Cardiac muscle cell (in vitro differentiated cells and primary cell): ENCODE results near the gene ADRM1. TPM values are rescaled to one million over a fixed set of nuclear protein-coding genes. Genes with fewer than 3 reads are reported as not detected.

Experiments
- DNase-seq, 2 donors: peaks; one replicate each; pipeline versions ENCODE4 v3.0.0 to v3.0.0-alpha.2; 2010 to 2017; ENCODE audit warnings: low read depth in 1 of 2, low spot score in 1 of 2
- H3K27ac ChIP-seq: fragments of 200-600 bp; sonication (generic); 2 replicates; pipeline ENCODE4 v1.5.1; 2016
- H3K27me3 ChIP-seq: fragments of 200-600 bp; sonication (generic); 2 replicates; pipeline ENCODE4 v1.6.0; 2016; ENCODE audit warnings: control low read depth
- H3K36me3 ChIP-seq: fragments of 200-600 bp; sonication (generic); 2 replicates; pipeline ENCODE4 v1.5.1; 2016; ENCODE audit warnings: control low read depth
- H3K4me1 ChIP-seq: fragments of 200-600 bp; sonication (generic); 2 replicates; pipeline ENCODE4 v1.8.1; 2017; ENCODE audit warnings: low read depth, mild to moderate bottlenecking, mixed run types
- H3K4me3 ChIP-seq: fragments of 200-600 bp; sonication (generic); 2 replicates; pipeline ENCODE4 v1.5.1; 2016; ENCODE audit warnings: mild to moderate bottlenecking
- H3K9me3 ChIP-seq: fragments of 200-600 bp; sonication (generic); 2 replicates; pipeline ENCODE4 v1.5.1; 2017; ENCODE audit warnings: low read depth, mild to moderate bottlenecking, control low read depth
- CTCF ChIP-seq: IDR thresholded peaks from 2 replicates; pipeline ENCODE4 v1.5.1; 2012; ENCODE audit warnings: low read depth, mild to moderate bottlenecking, low read length
- polyA plus RNA-seq: library from polyadenylated mRNA; unstranded; fragments of >200 nt; fragmentation: Nextera tagmentation; extraction: Ambion mirVana; gene quantifications from 2 replicates; pipeline ENCODE4 v1.2.1, GENCODE V29; 2016
- total RNA-seq: library from RNA; depleted of rRNA; stranded (reverse); fragments of >200 nt; gene quantifications from 2 replicates; pipeline ENCODE4 v1.2.3, GENCODE V29; 2016

The ADRM1 gene
- total and polyA plus RNA-seq, 2 experiments from 2014 or later, result 128 to 160 TPM

GRCh38 chr20:62321521-62321948 lies 18.7 kb downstream of the ADRM1 start:
- Histone ChIP-seq H3K4me1 (no peaks in the 10 kb centered on the region), H3K27ac (no peak overlapping the region), H3K27me3 (no peaks in the 10 kb centered on the region), H3K4me3 (no peak overlapping the region), H3K9me3 (no peaks in the 10 kb centered on the region), H3K36me3 (peaks cover 31% of the 10 kb centered on the region)
- TF ChIP-seq CTCF, result no peak
- no peak for DNase-seq

GRCh38 chr20:62321975-62322374 lies 19.2 kb downstream of the ADRM1 start:
- Histone ChIP-seq H3K4me3 (no peak overlapping the region), H3K36me3 (peaks cover 28% of the 10 kb centered on the region), H3K9me3 (no peaks in the 10 kb centered on the region), H3K4me1 (no peaks in the 10 kb centered on the region), H3K27me3 (no peaks in the 10 kb centered on the region), H3K27ac (no peak overlapping the region)
- TF ChIP-seq CTCF, result no peak
- DNase-seq, result no peak

DNA sequence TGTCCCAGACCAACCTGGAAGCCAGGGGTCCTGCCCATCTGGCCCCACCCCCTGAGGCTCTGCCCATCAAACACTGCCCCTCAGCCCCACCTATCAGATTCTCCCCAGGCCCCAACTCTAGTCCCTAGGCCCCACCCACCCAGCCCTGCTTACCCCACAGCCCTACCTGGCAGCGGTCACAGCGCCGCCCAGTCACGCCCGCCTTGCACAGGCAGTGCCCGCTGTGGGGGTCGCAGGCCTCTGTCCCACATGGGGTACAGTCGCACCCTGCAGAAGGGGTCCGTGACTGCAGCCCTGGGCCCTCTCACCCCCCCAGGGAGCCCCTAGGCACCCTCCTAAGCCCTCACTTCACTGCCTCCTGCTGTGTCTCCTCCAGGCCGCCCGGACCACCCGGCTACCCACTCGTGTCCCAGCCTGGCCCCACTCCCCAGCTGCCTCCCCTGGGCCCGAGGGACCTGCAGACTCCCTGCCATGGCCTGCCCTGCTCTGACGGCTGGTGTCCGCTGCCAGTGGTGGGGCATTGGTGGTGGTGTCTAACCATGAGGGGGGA lies 19.8 kb downstream of the ADRM1 start:
- Histone ChIP-seq H3K4me1 (no peaks in the 10 kb centered on the region), H3K36me3 (peaks cover 28% of the 10 kb centered on the region), H3K27me3 (no peaks in the 10 kb centered on the region), H3K4me3 (no peak overlapping the region), H3K9me3 (no peaks in the 10 kb centered on the region), H3K27ac (no peak overlapping the region)
- DNase-seq, result no peak
- TF ChIP-seq CTCF, result no peak

GRCh38 chr20:62323146-62323979 lies 20.6 kb downstream of the ADRM1 start:
- DNase-seq, result no peak
- no peaks in the 10 kb centered on the region for H3K9me3 ChIP-seq
- H3K4me1 ChIP-seq, result no peaks in the 10 kb centered on the region
- H3K27me3 ChIP-seq, result no peaks in the 10 kb centered on the region
- TF ChIP-seq CTCF, result no peak
- H3K4me3 ChIP-seq, result no peak overlapping the region
- H3K27ac ChIP-seq, result no peak overlapping the region
- H3K36me3 ChIP-seq, result peaks cover 36% of the 10 kb centered on the region

DNA sequence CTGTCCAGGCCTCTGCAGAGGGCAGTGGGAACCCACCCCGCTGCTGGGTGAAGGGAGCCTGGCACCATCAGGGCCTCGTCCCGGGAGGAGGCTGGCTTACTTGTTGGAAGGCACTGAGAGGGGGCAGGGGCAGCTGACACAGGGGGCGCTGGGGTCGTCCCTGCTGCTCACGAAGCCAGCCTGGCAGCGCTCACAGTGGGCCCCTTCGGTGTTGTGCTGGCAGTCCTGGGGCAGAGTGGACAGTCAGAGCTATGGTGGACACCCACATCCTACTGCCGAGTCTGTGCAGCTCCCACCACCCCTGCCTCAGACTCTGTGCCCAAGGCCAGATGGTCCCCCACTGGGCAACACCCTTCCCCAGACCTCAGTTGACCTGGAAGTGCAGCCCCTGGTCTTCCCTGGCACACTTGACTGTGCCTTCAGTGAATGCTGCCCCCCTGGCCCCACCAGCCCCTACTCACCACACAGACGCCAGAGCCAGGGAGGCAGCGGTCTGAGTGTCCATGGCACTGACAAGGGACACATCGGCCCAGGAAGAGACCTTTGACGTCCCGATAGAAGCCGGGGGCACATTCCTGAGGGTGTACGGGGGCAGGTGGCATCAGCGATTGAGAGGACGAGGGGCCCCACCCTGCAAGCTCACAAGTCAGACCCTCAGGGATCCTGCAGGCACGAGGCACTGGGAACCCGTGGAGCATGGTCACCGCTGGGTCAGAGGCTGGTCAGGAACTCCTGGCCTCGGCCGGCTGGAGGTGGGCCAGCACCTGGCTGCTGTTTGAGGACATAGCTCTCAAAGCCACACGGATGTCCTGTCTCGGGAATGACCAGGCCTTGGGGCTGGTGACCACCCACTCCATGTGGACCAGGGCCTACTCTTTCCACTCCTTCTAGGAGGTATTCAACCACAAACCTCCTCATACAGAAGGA lies 21.4 kb downstream of the ADRM1 start:
- Histone ChIP-seq H3K4me1 (no peaks in the 10 kb centered on the region), H3K9me3 (no peaks in the 10 kb centered on the region), H3K36me3 (peaks cover 38% of the 10 kb centered on the region), H3K4me3 (no peak overlapping the region), H3K27me3 (no peaks in the 10 kb centered on the region), H3K27ac (no peak overlapping the region)
- DNase-seq, result no peak
- no peak for TF ChIP-seq CTCF
